Cerebellar cortex (tissue), 1 donor: ENCODE measurements around the gene OTOG.
A peak's percentile ranks its signal among the peaks of the same experiment; 100 is the strongest.

Experiments
- DNase-seq: peaks from one replicate; pipeline ENCODE4 v3.0.0-alpha.2; 2015; ENCODE audit warnings: low spot score

The OTOG gene

GRCh38 chr11:17518366-17518765 is 28.7 kb upstream of the OTOG start:
- no peak for DNase-seq

GRCh38 chr11:17519061-17519885 is 27.8 kb upstream of the OTOG start:
- no peak for DNase-seq

- DNase-seq: no peak
Observed at GRCh38 chr11:17521106-17521900, 25.8 kb upstream of the OTOG start.

GRCh38 chr11:17522655-17523054 is 24.4 kb upstream of the OTOG start:
- DNase-seq: no peak

DNA sequence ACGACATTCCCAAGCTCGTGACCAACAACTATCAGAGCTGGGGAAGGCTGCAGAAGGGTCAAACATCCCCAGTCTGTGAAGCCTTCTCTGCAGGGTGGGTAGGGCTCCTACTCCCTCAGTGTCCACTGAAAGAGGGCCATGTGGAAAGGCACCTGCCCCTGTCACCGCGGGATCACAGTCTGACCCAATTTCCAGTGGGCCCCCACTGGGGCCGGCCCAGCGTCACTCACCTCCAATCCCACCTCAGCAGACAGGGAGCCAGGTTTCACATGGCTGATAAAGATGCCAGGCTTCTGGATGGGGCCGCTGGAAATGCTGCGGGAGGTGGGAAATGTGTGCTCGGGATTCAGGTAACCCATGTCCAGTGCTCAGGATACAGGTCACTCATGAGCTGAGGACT is 22.8 kb upstream of the OTOG start:
- no peak for DNase-seq

DNA sequence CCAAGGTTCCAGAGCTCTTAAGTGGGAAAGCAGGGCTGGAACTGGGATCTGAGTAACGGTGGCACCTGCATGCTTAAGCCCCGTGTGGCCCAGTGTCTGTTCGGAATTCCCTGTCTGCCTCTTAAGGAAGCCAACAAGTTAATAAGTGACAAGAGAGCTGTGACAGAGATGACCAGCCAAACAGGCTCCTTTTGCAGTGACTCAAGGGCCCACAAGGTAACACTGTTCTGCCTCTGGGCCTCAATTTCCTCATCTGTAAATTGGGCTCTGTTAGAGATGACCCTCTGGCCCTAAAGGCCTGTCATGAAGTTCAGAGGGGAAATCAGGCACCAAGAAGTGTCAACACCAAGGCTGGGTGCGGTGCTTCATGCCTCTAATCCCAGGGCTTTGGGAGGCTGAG is 21.5 kb upstream of the OTOG start:
- no peak for DNase-seq

DNA sequence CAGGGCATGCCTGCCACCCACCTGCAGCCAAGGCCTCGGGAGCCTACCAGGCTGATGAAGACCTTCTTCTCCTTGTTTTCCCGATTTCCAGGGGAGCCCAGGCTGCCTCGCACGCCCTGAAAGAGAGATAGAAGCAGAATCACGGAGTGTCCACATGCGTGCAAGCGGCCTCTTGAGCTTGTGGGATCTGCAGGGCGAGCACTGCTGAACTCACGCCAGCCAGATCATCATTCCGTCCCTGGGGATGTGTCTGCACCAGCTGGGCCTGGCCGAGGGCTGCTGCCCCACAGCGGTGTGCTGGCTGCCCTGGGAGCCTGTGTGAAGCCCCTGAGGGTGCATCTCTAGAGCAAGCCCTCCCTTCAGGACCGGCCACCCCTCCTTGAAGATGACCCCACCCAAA is 20.7 kb upstream of the OTOG start:
- no peak for DNase-seq

DNA sequence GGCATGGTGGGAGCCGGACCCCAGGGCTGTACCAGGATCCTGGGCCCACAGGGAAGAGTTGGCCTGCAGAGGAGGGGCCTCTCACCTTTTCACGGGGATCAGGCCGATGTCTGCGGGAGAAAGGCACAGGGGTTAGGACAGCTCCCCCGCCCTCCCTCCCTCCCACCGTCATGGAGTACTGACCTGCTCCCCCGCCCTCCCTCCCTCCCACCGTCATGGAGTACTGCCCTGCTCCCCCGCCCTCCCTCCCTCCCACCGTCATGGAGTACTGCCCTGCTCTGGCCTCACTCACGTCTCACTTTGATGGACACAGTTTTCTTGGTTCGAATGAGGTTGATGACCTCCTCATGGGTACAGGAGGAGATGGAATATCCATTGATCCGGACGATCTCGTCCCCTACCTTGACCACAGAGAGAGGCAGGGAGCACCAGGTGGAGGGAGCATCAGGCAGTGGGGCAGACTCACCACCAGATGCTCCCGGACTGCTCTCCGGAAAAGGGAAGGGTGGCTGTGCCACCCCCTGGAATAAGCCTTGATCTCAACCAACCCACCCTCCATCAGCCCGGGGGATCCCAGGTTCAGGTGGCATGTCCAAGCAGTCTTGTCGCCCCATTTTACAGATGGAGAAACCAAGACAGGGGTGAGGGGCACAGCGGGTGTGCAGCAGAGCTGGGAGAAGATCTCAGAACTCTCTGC is 20.0 kb upstream of the OTOG start:
- DNase-seq: no peak

GRCh38 chr11:17527628-17527995 is 19.4 kb upstream of the OTOG start:
- DNase-seq: no peak

GRCh38 chr11:17528181-17528691 is 18.8 kb upstream of the OTOG start:
- peak; percentile 51 for DNase-seq

- DNase-seq: peak; percentile 18
Observed at GRCh38 chr11:17528906-17529843, 17.9 kb upstream of the OTOG start.

DNA sequence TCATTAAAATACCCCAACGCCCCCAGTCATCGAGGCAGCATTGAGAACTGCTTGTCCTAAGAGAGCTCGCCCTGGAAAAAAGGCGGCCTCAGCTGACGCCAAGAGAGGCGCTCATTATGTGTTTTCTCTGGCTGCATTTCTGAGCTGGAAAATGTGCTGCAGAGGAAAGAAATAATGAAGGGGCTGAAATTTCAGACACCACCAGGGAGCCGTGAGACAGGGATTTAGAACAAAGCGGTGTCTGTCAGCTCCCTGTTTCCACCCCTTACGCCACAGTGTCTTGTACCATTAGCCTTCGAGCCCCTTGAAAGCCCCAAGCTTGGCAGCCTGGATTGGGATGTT is 17.2 kb upstream of the OTOG start:
- DNase-seq: no peak

- no peak for DNase-seq
Observed at GRCh38 chr11:17531071-17531600, 15.9 kb upstream of the OTOG start.

DNA sequence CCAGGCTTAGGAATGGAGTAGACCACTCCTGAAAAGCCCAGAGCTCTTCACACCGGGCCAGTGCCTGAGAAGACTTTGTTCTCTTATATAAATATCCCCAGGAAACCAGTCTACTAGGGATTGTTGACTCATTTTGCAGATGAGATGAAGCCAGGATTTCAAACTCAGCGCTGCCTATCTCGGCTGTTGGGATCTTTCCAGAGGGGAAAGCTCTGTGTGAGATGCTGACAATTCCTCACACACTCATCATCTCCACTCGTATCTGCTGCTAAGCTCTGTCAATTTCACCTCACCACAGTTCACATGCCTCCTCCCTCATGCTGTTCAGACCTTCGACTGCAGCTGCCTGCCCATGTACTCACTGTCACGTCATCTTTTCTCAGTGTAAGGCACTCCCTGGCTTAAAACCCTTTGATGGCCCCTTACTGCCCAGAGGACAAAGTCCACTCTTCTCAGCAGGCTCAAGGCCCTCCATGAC is 15.4 kb upstream of the OTOG start:
- no peak for DNase-seq

DNA sequence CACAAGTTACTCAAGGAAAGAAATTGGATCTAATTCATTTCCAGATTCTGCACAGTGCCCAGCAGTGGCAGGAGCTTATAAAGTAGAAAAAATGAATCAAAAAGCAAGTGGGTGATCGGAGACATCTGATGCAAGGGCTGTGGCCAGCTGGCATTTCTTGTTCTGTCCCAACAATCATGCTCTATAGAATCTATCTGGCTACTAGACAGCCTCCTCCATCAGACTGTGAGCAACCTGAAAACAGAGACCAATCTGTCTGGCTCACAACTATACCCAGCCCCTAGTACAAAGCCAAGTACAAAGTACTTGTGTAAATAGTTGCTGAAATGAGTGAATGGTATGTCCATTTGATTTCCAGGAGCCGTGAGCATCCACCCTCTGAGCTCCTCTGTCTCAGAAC is 14.3 kb upstream of the OTOG start:
- no peak for DNase-seq

GRCh38 chr11:17533341-17533740 is 13.7 kb upstream of the OTOG start:
- DNase-seq: no peak

GRCh38 chr11:17533778-17534415 is 13.2 kb upstream of the OTOG start:
- no peak for DNase-seq

DNA sequence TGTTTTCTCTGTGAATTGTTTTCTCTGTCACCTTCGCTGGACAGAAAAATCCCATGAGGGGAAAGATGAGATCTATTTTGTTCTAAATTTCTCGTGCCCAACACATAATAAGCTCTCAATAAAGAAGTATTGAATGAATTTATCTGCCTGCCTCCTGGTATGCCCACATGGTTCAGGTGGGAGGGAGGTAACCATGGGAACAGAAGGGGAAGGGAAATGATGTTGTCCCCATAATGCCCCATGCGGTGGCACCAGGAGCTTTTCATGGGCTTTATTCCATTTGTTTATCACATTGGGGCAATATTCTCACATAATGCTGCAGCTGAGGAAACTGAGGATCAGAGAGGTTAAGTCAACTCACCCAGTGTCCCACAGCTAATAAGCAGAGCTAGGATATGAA is 11.6 kb upstream of the OTOG start:
- no peak for DNase-seq

- no peak for DNase-seq
Observed at GRCh38 chr11:17537261-17537660, 9.8 kb upstream of the OTOG start.

DNA sequence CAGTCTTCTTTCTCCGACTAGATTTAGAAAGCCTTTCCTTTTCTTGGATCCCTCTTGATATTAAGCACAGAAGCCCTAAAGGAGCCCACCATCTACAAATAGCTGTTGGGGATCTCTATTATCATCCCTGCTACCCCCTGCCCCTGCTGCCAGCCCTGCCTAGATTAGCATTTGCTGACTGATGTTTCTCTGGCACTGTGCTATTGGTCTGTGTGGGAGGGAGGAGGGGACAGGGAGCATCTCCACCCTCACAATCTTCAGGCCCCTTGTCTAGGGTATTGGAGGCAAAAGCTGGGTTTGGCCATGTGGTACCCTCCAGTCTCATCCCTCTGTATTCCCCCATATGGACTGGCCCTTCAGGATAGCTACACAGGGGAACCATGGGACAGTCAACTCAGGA is 9.0 kb upstream of the OTOG start:
- DNase-seq: no peak

- no peak for DNase-seq
Observed at GRCh38 chr11:17538731-17539130, 8.3 kb upstream of the OTOG start.
